ENCODE measurements around the gene MBD3. TPM values are rescaled to one million over a fixed set of nuclear protein-coding genes. Genes with fewer than 3 reads are reported as not detected.

The MBD3 gene
- total and polyA plus RNA-seq, 7 donors, result 26.1 to 105 (median 61.7) TPM

GRCh38 chr19:1567116-1567847, 25.4 kb downstream of the MBD3 start:
- peaks cover 0 to 27% (median 15%) of the 10 kb centered on the region in 4 donors for H3K4me1 ChIP-seq
- H3K27ac ChIP-seq, result peak overlapping the region; percentile 88 to 91 (median 91)
- WGBS, 2 donors, result 1 to 2% methylated on average over 108 of the region's 108 CpGs
- peak overlapping the region; percentile 46 to 78 (median 72) for H3K4me3 ChIP-seq
- no peaks in the 10 kb centered on the region for H3K27me3 ChIP-seq
- no peak for DNase-seq
- no peaks in the 10 kb centered on the region for H3K36me3 ChIP-seq
- TF ChIP-seq POLR2A (IDR thresholded peaks at IDR 0.05) (no peak), EP300 (IDR thresholded peaks at IDR 0.05) (no peak), POLR2AphosphoS5 (IDR thresholded peaks at IDR 0.05) (no peak), CTCF (IDR thresholded peaks at IDR 0.05) (no peak)
- intact Hi-C loops (cut with DNase I), result loop anchor here (5.0 kb wide), 1 partner anchor 40 kb away; the partner anchor contains the start of gene UQCR11
- no peaks in the 10 kb centered on the region for H3K9me3 ChIP-seq

DNA sequence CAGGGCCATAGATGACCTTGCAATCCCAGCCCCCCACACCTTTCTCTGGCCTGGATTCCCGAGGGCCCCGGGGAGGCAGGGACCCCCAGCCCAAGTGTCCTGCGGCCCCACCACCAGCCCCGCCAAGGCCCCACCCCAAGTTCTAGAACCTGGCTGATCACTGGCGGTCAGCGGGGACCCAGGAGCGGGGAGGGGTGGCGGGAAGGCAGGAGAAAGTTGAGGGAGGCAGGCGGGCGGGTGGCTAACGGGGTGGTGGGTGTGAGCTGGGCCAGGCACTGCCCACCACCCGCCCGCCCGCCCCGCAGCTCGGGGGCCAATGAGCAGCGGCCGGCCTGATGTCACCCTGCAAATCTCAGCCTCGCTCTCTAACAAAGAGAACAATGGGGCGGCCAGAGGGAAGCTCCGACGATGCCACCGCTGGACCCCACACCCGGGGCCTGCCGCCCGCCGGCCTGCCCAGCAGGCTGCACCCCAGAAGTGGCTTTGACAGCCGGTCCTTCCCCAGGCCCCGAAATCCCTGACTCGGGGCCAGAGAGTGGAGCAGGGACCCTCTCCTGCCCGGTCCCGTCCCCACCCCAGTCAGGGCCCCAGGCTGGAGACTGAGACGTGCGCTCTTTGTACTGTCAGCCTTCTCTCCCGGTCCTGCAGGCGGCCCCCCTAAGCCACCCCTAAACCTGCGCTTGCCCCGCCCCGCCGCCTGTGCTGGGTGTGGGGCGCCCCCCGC, 26.1 kb downstream of the MBD3 start:
- Histone ChIP-seq H3K4me3 (peak overlapping the region; percentile 46 to 78 (median 72)), H3K4me1 (peaks cover 0 to 27% (median 15%) of the 10 kb centered on the region in 4 donors), H3K9me3 (no peaks in the 10 kb centered on the region), H3K36me3 (no peaks in the 10 kb centered on the region), H3K27ac (peak overlapping the region; percentile 88 to 91 (median 91)), H3K27me3 (no peaks in the 10 kb centered on the region)
- DNase-seq, result peak; percentile 88
- TF ChIP-seq POLR2A (IDR thresholded peaks at IDR 0.05), result peak in 1 of 2 donors; percentile 65
- no peak for TF ChIP-seq CTCF (IDR thresholded peaks at IDR 0.05)
- TF ChIP-seq EP300 (IDR thresholded peaks at IDR 0.05), result no peak
- peak; percentile 73 to 93 (median 82) for TF ChIP-seq POLR2AphosphoS5 (IDR thresholded peaks at IDR 0.05)
- 7 to 31% methylated on average over 42 of the region's 42 CpGs for WGBS, 2 donors
- intact Hi-C loops (cut with DNase I), result loop anchor here (5.0 kb wide), 1 partner anchor 41 kb away; the partner anchor contains the start of gene UQCR11

DNA sequence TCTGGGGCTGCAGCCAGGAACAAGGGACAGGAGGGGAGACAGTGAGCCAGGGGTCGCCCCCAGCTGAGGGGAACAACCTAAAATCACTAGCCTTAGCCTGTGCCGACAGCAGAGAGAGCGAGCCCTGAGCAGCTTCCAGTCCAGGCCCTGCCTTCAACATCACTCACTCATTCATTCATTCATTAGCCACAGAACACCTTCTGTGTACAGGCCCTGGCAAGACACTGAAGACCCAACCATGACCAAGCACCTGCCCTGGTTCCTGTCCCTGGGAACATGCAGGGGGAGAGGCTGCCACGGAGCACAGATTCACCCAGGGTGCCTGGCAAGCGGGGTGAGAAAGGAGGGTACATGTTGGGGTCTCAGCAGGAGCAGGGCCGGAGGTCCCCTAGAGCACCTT, 29.4 kb downstream of the MBD3 start:
- H3K27ac ChIP-seq, result no peak overlapping the region
- intact Hi-C loops (cut with DNase I), result no loop called here
- H3K4me3 ChIP-seq, result no peak overlapping the region
- peaks cover 0 to 19% (median 10%) of the 10 kb centered on the region in 4 donors for H3K4me1 ChIP-seq
- TF ChIP-seq CTCF (IDR thresholded peaks at IDR 0.05), result no peak
- TF ChIP-seq POLR2AphosphoS5 (IDR thresholded peaks at IDR 0.05), result no peak
- no peak for TF ChIP-seq EP300 (IDR thresholded peaks at IDR 0.05)
- no peak for TF ChIP-seq POLR2A (IDR thresholded peaks at IDR 0.05)
- no peak for DNase-seq
- WGBS, 2 donors, result 89 to 94% methylated on average over 6 of the region's 6 CpGs
- H3K27me3 ChIP-seq, result no peaks in the 10 kb centered on the region
- no peaks in the 10 kb centered on the region for H3K36me3 ChIP-seq
- H3K9me3 ChIP-seq, result no peaks in the 10 kb centered on the region

- peaks cover 0 to 8% (median 2%) of the 10 kb centered on the region in 4 donors for H3K36me3 ChIP-seq
- DNase-seq, result no peak
Observed at GRCh38 chr19:1561236-1561842, 31.3 kb downstream of the MBD3 start.

More at GRCh38 chr19:1561236-1561842, 31.3 kb downstream of the MBD3 start:
- no peaks in the 10 kb centered on the region for H3K27me3 ChIP-seq
- H3K27ac ChIP-seq, result no peak overlapping the region
- no peak overlapping the region for H3K4me3 ChIP-seq
- TF ChIP-seq POLR2A (IDR thresholded peaks at IDR 0.05) (no peak), POLR2AphosphoS5 (IDR thresholded peaks at IDR 0.05) (no peak), CTCF (IDR thresholded peaks at IDR 0.05) (no peak), EP300 (IDR thresholded peaks at IDR 0.05) (no peak)
- 91 to 94% methylated on average over 17 of the region's 17 CpGs for WGBS, 2 donors
- H3K9me3 ChIP-seq, result no peaks in the 10 kb centered on the region
- intact Hi-C loops (cut with DNase I), result no loop called here
- peaks cover 0 to 10% (median 9%) of the 10 kb centered on the region in 4 donors for H3K4me1 ChIP-seq
